ENCODE measurements around the gene EPSTI1. TPM values are rescaled to one million over a fixed set of nuclear protein-coding genes. Genes with fewer than 3 reads are reported as not detected.

Gene EPSTI1
- total RNA-seq, 1 experiment from 2014 or later: 1.9 TPM

DNA sequence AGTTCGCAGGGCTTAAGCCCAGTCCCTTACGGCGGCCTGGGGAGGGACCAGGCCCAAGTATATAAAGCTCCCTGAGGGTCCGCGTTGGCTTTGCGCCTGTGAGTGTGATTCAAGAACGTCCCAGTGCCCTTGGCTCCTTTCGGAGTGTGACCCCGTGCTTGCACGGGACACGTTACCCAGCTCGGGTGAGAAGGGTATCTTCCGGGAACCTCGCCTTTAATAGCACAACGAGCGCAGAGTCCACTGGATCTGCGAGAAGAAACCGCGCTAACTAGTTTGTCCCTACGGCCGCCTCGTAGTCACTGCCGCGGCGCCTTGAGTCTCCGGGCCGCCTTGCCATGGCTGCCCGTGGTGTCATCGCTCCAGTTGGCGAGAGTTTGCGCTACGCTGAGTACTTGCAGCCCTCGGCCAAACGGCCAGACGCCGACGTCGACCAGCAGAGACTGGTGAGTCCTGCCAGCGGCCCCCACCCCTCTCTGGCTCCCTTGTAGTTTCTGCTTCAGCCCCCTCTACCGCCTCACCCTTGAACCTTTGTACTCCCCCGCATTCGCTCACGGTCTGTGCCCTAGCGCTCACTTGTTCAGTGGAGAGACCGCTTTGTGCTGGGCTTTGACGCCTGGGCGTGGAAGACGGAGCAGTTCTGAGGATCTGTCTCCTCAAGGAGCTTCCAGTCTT is 31.4 kb upstream of the EPSTI1 start, which contains the start of gene DNAJC15:
Gene DNAJC15, plus strand, starts transcription at position 298 of the 675 bp plus-strand sequence. Its CDS starts 41 bp downstream, at position 339.
- TF ChIP-seq, protein P1, sequence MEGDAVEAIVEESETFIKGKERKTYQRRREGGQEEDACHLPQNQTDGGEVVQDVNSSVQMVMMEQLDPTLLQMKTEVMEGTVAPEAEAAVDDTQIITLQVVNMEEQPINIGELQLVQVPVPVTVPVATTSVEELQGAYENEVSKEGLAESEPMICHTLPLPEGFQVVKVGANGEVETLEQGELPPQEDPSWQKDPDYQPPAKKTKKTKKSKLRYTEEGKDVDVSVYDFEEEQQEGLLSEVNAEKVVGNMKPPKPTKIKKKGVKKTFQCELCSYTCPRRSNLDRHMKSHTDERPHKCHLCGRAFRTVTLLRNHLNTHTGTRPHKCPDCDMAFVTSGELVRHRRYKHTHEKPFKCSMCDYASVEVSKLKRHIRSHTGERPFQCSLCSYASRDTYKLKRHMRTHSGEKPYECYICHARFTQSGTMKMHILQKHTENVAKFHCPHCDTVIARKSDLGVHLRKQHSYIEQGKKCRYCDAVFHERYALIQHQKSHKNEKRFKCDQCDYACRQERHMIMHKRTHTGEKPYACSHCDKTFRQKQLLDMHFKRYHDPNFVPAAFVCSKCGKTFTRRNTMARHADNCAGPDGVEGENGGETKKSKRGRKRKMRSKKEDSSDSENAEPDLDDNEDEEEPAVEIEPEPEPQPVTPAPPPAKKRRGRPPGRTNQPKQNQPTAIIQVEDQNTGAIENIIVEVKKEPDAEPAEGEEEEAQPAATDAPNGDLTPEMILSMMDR (conservative IDR thresholded peaks at IDR 0.05; ENCODE audit: low read depth, low read length): no peak
- TF ChIP-seq EZH2phosphoT487 (IDR thresholded peaks at IDR 0.05; ENCODE audit: borderline replicate concordance, low read length) (no peak), EZH2 (IDR thresholded peaks at IDR 0.05; ENCODE audit: low read length, unreplicated experiment) (no peak)
- Histone ChIP-seq H3K36me3 (ENCODE audit: low read depth, low read length) (no peaks in the 10 kb centered on the region), H3K9me2 (replicated peaks; ENCODE audit: low read length) (no peaks in the 10 kb centered on the region), H2AFZ (ENCODE audit: low read length) (peak within 1 kb of the TSS; percentile 89), H3K27ac (ENCODE audit: low read length) (peak within 1 kb of the TSS; percentile 30; the same call in 1 of the 2 replicates), H3F3A (ENCODE audit: low read length, unreplicated experiment) (no peaks in the 10 kb centered on the region), H3K27me3 (ENCODE audit: low read length) (no peaks in the 10 kb centered on the region), H3K9ac (ENCODE audit: low read length) (peak within 1 kb of the TSS; percentile 78), H3K79me2 (ENCODE audit: low read length) (peaks cover 19% of the 10 kb centered on the region), H3K4me1 (ENCODE audit: insufficient read depth, low read length) (peaks cover 11% of the 10 kb centered on the region), H3K9me3 (ENCODE audit: low read length) (no peaks in the 10 kb centered on the region), H3K4me2 (ENCODE audit: low read length) (peak within 1 kb of the TSS; percentile 66), H3K4me3 (ENCODE audit: low read length) (peak within 1 kb of the TSS; percentile 76), H4K20me1 (ENCODE audit: low read length) (no peaks in the 10 kb centered on the region)
- intact Hi-C loops (cut with micrococcal nuclease): no loop called here
- ChIA-PET CTCF (no interaction called here), POLR2A (ENCODE audit: unreplicated experiment) (no interaction called here)
- ATAC-seq (peak; percentile 39), DNase-seq (peak; percentile 58)
- TSS peak; percentile 74 for BruUV-seq (replicated peaks)

- peaks cover 19% of the 10 kb centered on the region for H3K79me2 ChIP-seq (ENCODE audit: low read length)
- H4K20me1 ChIP-seq (ENCODE audit: low read length): no peaks in the 10 kb centered on the region
- intact Hi-C loops (cut with micrococcal nuclease): no loop called here
- H3K9me3 ChIP-seq (ENCODE audit: low read length): no peaks in the 10 kb centered on the region
- H3F3A ChIP-seq (ENCODE audit: low read length, unreplicated experiment): no peaks in the 10 kb centered on the region
- ChIA-PET POLR2A (ENCODE audit: unreplicated experiment) (no interaction called here), CTCF (no interaction called here)
- no peaks in the 10 kb centered on the region for H3K36me3 ChIP-seq (ENCODE audit: low read depth, low read length)
- H2AFZ ChIP-seq (ENCODE audit: low read length): peak overlapping the region; percentile 89
- no peak overlapping the region for H3K9ac ChIP-seq (ENCODE audit: low read length)
- no peaks in the 10 kb centered on the region for H3K9me2 ChIP-seq (replicated peaks; ENCODE audit: low read length)
- ATAC-seq (no peak), DNase-seq (no peak)
- no TSS peak for BruUV-seq (replicated peaks)
- no peak for TF ChIP-seq EZH2phosphoT487 (IDR thresholded peaks at IDR 0.05; ENCODE audit: borderline replicate concordance, low read length)
- TF ChIP-seq, protein P1 (conservative IDR thresholded peaks at IDR 0.05; ENCODE audit: low read depth, low read length): no peak
- no peak for TF ChIP-seq EZH2 (IDR thresholded peaks at IDR 0.05; ENCODE audit: low read length, unreplicated experiment)
- peaks cover 11% of the 10 kb centered on the region for H3K4me1 ChIP-seq (ENCODE audit: insufficient read depth, low read length)
- no peaks in the 10 kb centered on the region for H3K27me3 ChIP-seq (ENCODE audit: low read length)
- no peak overlapping the region for H3K27ac ChIP-seq (ENCODE audit: low read length)
- H3K4me3 ChIP-seq (ENCODE audit: low read length): peak overlapping the region; percentile 76; the same call in 1 of the 2 replicates
- peak overlapping the region; percentile 66 for H3K4me2 ChIP-seq (ENCODE audit: low read length)
These were observed 30.9 kb upstream of the EPSTI1 start for GRCh38 chr13:43022934-43023288.

DNA sequence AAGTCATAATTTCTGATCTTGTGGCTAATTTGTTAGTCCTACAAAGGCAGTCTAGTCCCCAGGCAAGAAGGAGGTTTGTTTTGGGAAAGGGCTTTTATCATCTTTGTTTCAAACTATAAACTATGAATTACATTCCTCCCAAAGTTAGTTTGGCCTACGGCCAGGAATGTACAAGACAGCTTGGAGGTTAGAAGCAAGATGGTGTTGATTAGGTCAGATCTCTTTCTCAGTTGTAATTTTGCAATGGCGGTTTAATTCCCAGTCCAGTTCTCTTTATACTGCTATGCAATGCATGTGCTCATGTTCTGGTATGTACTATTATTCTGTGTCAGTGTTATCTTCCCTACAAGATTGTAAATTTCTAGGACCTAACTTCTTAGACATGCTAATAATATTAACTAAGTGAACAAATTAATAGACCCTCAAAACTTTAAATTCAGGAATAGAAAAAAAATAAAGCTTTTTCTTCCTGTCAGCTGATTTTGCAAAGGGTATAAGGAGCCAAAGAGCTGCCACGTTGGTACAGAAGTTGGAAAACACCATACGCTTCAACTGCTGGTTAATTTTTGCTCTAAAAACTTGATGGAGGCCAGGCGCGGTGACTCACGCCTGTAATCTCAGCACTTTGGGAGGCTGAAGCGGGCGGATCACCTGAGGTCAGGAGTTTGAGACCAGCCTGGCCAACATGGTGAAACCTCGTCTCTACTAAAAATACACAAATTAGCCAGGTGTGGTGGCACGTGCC is 30.1 kb upstream of the EPSTI1 start:
- Histone ChIP-seq H3K4me1 (ENCODE audit: insufficient read depth, low read length) (peaks cover 11% of the 10 kb centered on the region), H3K9me2 (replicated peaks; ENCODE audit: low read length) (no peaks in the 10 kb centered on the region), H3K4me2 (ENCODE audit: low read length) (no peak overlapping the region), H3K4me3 (ENCODE audit: low read length) (no peak overlapping the region), H3K9me3 (ENCODE audit: low read length) (no peaks in the 10 kb centered on the region), H3K9ac (ENCODE audit: low read length) (no peak overlapping the region), H3K27ac (ENCODE audit: low read length) (no peak overlapping the region), H3F3A (ENCODE audit: low read length, unreplicated experiment) (no peaks in the 10 kb centered on the region), H3K79me2 (ENCODE audit: low read length) (peaks cover 19% of the 10 kb centered on the region), H3K27me3 (ENCODE audit: low read length) (no peaks in the 10 kb centered on the region), H4K20me1 (ENCODE audit: low read length) (no peaks in the 10 kb centered on the region), H2AFZ (ENCODE audit: low read length) (no peak overlapping the region), H3K36me3 (ENCODE audit: low read depth, low read length) (no peaks in the 10 kb centered on the region)
- no TSS peak for BruUV-seq (replicated peaks)
- intact Hi-C loops (cut with micrococcal nuclease): no loop called here
- ATAC-seq: no peak
- POLR2A ChIA-PET (ENCODE audit: unreplicated experiment): no interaction called here
- CTCF ChIA-PET: no interaction called here
- no peak for DNase-seq
- TF ChIP-seq, protein P1 (conservative IDR thresholded peaks at IDR 0.05; ENCODE audit: low read depth, low read length): no peak
- no peak for TF ChIP-seq EZH2 (IDR thresholded peaks at IDR 0.05; ENCODE audit: low read length, unreplicated experiment)
- TF ChIP-seq EZH2phosphoT487 (IDR thresholded peaks at IDR 0.05; ENCODE audit: borderline replicate concordance, low read length): no peak

Data from PC-3 (cell line).